ENCODE results near the gene RFTN1. TPM values are rescaled to one million over a fixed set of nuclear protein-coding genes. Genes with fewer than 3 reads are reported as not detected.

The RFTN1 gene
- polyA plus RNA-seq, 2 donors: 2.1 to 3.7 TPM

DNA sequence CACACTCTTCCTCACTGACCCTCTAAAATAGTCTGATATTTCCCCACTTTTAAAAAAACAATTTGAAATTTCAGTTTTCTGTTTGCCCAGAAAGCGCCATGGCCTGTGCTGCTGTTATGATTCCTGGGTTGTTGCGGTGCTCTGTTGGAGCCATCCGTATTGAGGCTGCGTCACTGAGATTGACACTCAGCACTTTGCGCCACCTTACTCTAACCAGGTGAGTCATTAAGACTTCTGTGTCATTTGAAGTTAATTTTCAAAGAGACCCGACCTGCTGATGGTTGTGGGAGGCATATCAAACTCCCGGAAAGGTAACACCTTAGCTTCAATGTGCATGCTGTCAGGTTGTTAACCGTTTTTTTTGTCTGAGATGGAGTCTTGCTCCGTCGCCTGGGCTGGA lies 242.6 kb downstream of the RFTN1 start:
- Histone ChIP-seq H3K36me3 (ENCODE audit: control insufficient read depth in 2 of 2, insufficient read depth in 2 of 2, low read length in 1 of 2) (peaks cover 0 to 3% of the 10 kb centered on the region in 2 donors), H3K4me3 (ENCODE audit: low read depth in 1 of 2, low read length in 2 of 2) (no peak overlapping the region), H3K27ac (ENCODE audit: low read depth in 2 of 2, low read length in 1 of 2) (no peak overlapping the region), H3K27me3 (ENCODE audit: control insufficient read depth in 1 of 2, insufficient read depth in 2 of 2, low read length in 2 of 2) (no peaks in the 10 kb centered on the region), H3K9me3 (ENCODE audit: control insufficient read depth in 2 of 2, insufficient read depth in 1 of 2, low read depth in 1 of 2, low read length in 1 of 2) (no peaks in the 10 kb centered on the region), H3K4me1 (ENCODE audit: control insufficient read depth in 2 of 2, insufficient read depth in 2 of 2, low read length in 1 of 2) (no peaks in the 10 kb centered on the region)
- 95 to 97% methylated on average over 10 of the region's 10 CpGs for WGBS, 2 donors

DNA sequence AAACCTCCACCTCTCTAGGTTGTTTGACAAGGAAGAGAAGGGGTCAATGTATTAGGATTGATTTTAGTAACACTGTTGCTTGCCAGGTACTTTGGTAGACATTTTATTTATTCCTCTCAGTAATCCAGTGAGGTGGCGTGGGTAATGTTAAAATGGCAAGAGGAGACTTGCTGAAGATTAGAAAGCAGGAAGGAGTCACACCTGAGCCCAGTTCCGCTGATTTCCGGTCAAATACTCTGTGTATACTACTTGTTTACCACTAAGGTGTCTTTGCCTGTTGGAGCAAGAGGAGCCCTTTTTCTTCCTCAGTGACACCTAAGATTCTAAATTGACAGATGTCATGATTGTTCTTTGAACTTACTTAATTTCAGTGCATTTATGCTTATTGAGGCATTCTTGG lies 246.8 kb downstream of the RFTN1 start:
- no peak overlapping the region for H3K27ac ChIP-seq (ENCODE audit: low read depth in 2 of 2, low read length in 1 of 2)
- WGBS, 2 donors: 53 to 55% methylated on average over 3 of the region's 3 CpGs
- no peaks in the 10 kb centered on the region for H3K27me3 ChIP-seq (ENCODE audit: control insufficient read depth in 1 of 2, insufficient read depth in 2 of 2, low read length in 2 of 2)
- H3K4me1 ChIP-seq (ENCODE audit: control insufficient read depth in 2 of 2, insufficient read depth in 2 of 2, low read length in 1 of 2): no peaks in the 10 kb centered on the region
- no peak overlapping the region for H3K4me3 ChIP-seq (ENCODE audit: low read depth in 1 of 2, low read length in 2 of 2)
- no peaks in the 10 kb centered on the region for H3K36me3 ChIP-seq (ENCODE audit: control insufficient read depth in 2 of 2, insufficient read depth in 2 of 2, low read length in 1 of 2)
- no peaks in the 10 kb centered on the region for H3K9me3 ChIP-seq (ENCODE audit: control insufficient read depth in 2 of 2, insufficient read depth in 1 of 2, low read depth in 1 of 2, low read length in 1 of 2)

Other genes starting within 250 kb of the RFTN1 start
- gene DPH3, start 248.8 kb downstream of the RFTN1 start, polyA plus RNA-seq: 1 to 10 TPM; 5.2 to 7.8 TPM
- gene OXNAD1, start 248.5 kb downstream of the RFTN1 start, polyA plus RNA-seq: 1 to 10 TPM; 4.9 to 6.6 TPM
- gene DAZL, start 91.7 kb upstream of the RFTN1 start, polyA plus RNA-seq: not detected